ENCODE data around the gene SLC5A6. TPM values are rescaled to one million over a fixed set of nuclear protein-coding genes. Genes with fewer than 3 reads are reported as not detected.

Gene SLC5A6
- total RNA-seq, 1 experiment from 2014 or later: 122 TPM

- Histone ChIP-seq H3K27ac (ENCODE audit: insufficient read length, low read depth, low read length) (no peak overlapping the region), H3T11ph (ENCODE audit: low read length) (no peak overlapping the region), H2AFZ (ENCODE audit: low read length) (no peak overlapping the region), H3K18ac (ENCODE audit: insufficient read length, low read depth, low read length) (no peak overlapping the region), H3K4me2 (ENCODE audit: insufficient read depth, insufficient read length, low read length) (no peak overlapping the region), H2BK120ac (ENCODE audit: low read depth, low read length, poor library complexity, severe bottlenecking) (no peak overlapping the region), H3K79me1 (ENCODE audit: insufficient read depth, low read depth, low read length, poor library complexity, severe bottlenecking) (no peaks in the 10 kb centered on the region), H3K9me3 (ENCODE audit: control insufficient read depth, low read depth, low read length) (no peaks in the 10 kb centered on the region), H3K4ac (ENCODE audit: low read depth, low read length) (no peak overlapping the region), H3K27me3 (ENCODE audit: insufficient read depth, low read length) (no peaks in the 10 kb centered on the region), H3K23me2 (ENCODE audit: insufficient read length, low read depth, low read length, poor library complexity, severe bottlenecking) (no peaks in the 10 kb centered on the region), H2BK20ac (ENCODE audit: low read depth, low read length, poor library complexity, severe bottlenecking) (no peak overlapping the region), H3K9ac (ENCODE audit: extremely low read depth, insufficient read length, low read length) (no peak overlapping the region), H4K20me1 (ENCODE audit: control insufficient read depth, insufficient read depth, insufficient read length) (no peaks in the 10 kb centered on the region), H3K79me2 (ENCODE audit: insufficient read depth, low read length) (peaks cover 5% of the 10 kb centered on the region; the same call in 1 of the 2 replicates), H3K14ac (ENCODE audit: insufficient read depth, low read length) (no peak overlapping the region), H3K23ac (ENCODE audit: insufficient read length, low read depth, low read length) (no peak overlapping the region), H4K91ac (ENCODE audit: insufficient read length, low read depth, low read length) (no peak overlapping the region), H2BK5ac (ENCODE audit: insufficient read length, low read length) (no peak overlapping the region), H3K4me1 (ENCODE audit: insufficient read depth, low read length) (peaks cover under 1% of the 10 kb centered on the region; the same call in 1 of the 2 replicates), H3K56ac (ENCODE audit: insufficient read length, low read depth, low read length) (no peak overlapping the region), H2AK5ac (ENCODE audit: insufficient read length, low read length) (no peak overlapping the region), H2BK12ac (ENCODE audit: insufficient read length, low read depth, low read length) (no peak overlapping the region), H4K5ac (ENCODE audit: insufficient read length, low read depth, low read length) (no peak overlapping the region), H2BK15ac (ENCODE audit: low read depth, low read length) (no peak overlapping the region), H4K8ac (replicated peaks; ENCODE audit: insufficient read length, low read depth, low read length) (no peak overlapping the region)
- Mint-ChIP-seq H3K27ac (no peak overlapping the region; a peak in 1 of 7 replicates), H3K9me3 (no peaks in the 10 kb centered on the region), H3K4me1 (peaks cover 6 to 7% of the 10 kb centered on the region in 2 experiments; a peak in 3 of 4 replicates), H3K36me3 (ENCODE audit: insufficient read depth in 1 of 3, low read depth in 3 of 3) (peaks cover 70 to 95% (median 95%) of the 10 kb centered on the region in 3 experiments), H3K4me3 (no peak overlapping the region), H3K27me3 (ENCODE audit: low read depth) (no peaks in the 10 kb centered on the region)
- WGBS (ENCODE audit: extremely low coverage, insufficient read length, low lambda C conversion rate): no CpG with 5 or more reads among the region's 6 CpGs
- no peak for TF ChIP-seq CTCF (conservative IDR thresholded peaks at IDR 0.05)
- DNase-seq: no peak
These were observed 11.3 kb upstream of the SLC5A6 start for GRCh38 chr2:27223416-27223815.
